Colonic mucosa (tissue), 4 donors: Measurements from ENCODE around the gene ACOXL. TPM values are rescaled to one million over a fixed set of nuclear protein-coding genes. Genes with fewer than 3 reads are reported as not detected.

Experiments used
- DNase-seq: peaks from one replicate; pipeline ENCODE4 v3.0.0-alpha.2; 2020
- H3K27ac ChIP-seq: fragments of 200-600 bp; one replicate; pipeline ENCODE4 v1.8.0; 2021
- H3K27me3 ChIP-seq: fragments of 200-600 bp; one replicate; pipeline ENCODE4 v1.8.0; 2021
- H3K36me3 ChIP-seq: fragments of 200-600 bp; one replicate; pipeline ENCODE4 v1.8.0; 2021
- H3K4me1 ChIP-seq: fragments of 200-600 bp; one replicate; pipeline ENCODE4 v1.8.0; 2021; ENCODE audit warnings: mild to moderate bottlenecking
- H3K4me3 ChIP-seq: fragments of 200-600 bp; one replicate; pipeline ENCODE4 v1.8.0; 2021
- H3K9ac ChIP-seq, 2 donors: one replicate each; pipeline ENCODE4 v1.7.0; 2013; ENCODE audit warnings: control low read depth in 2 of 2, low read depth in 2 of 2, low read length in 2 of 2
- H3K9me3 ChIP-seq: fragments of 200-600 bp; one replicate; pipeline ENCODE4 v1.8.0; 2021
- CTCF ChIP-seq: fragments of 200-600 bp; IDR thresholded peaks from one replicate; pipeline ENCODE4 v1.8.0; 2022; ENCODE audit warnings: antibody characterized with exemption, mild to moderate bottlenecking
- intact Hi-C: fragments of 100-400 bp; cut with DNase I; formaldehyde crosslinking; loops from one replicate; pipeline ENCODE4 v1.14.1; 2022
- total RNA-seq, 2 donors: library from RNA; stranded (reverse); fragmentation: NEBNext Ultra II Directional in 1 of 2; extraction: Animal tissue kit (Norgen Biotek cat#: 25700) in 1 of 2; gene quantifications; one replicate each; pipeline ENCODE4 v1.2.1, GENCODE V29; 2021
- donor health status: healthy.
- donor health status: DM: no; HTN: no; CAD: no.
- donor health status: DM: no; HTN: no; CAD: no.

Gene ACOXL
- total RNA-seq, 2 donors from 2014 or later = 0.32 to 0.82 TPM

- H3K9me3 ChIP-seq = no peaks in the 10 kb centered on the region
These were observed 111.1 kb downstream of the ACOXL start for GRCh38 chr2:110843496-110843895.

GRCh38 chr2:110843959-110844510, 111.7 kb downstream of the ACOXL start:
- DNase-seq = no peak
- H3K9ac ChIP-seq = no peak overlapping the region
- H3K9me3 ChIP-seq = no peaks in the 10 kb centered on the region
- no peaks in the 10 kb centered on the region for H3K4me1 ChIP-seq
- no peaks in the 10 kb centered on the region for H3K27me3 ChIP-seq
- no peaks in the 10 kb centered on the region for H3K36me3 ChIP-seq
- intact Hi-C loops = no loop called here
- no peak for TF ChIP-seq CTCF
- H3K27ac ChIP-seq = no peak overlapping the region
- no peak overlapping the region for H3K4me3 ChIP-seq

More at GRCh38 chr2:110843496-110843895, 111.1 kb downstream of the ACOXL start:
- intact Hi-C loops = no loop called here
- H3K9ac ChIP-seq = no peak overlapping the region
- H3K4me1 ChIP-seq = no peaks in the 10 kb centered on the region
- H3K36me3 ChIP-seq = no peaks in the 10 kb centered on the region
- H3K27ac ChIP-seq = no peak overlapping the region
- no peak overlapping the region for H3K4me3 ChIP-seq
- DNase-seq = no peak
- no peaks in the 10 kb centered on the region for H3K27me3 ChIP-seq
- no peak for TF ChIP-seq CTCF

- H3K4me3 ChIP-seq = no peak overlapping the region
- no peaks in the 10 kb centered on the region for H3K36me3 ChIP-seq
- DNase-seq = no peak
- H3K27ac ChIP-seq = no peak overlapping the region
- H3K27me3 ChIP-seq = no peaks in the 10 kb centered on the region
- H3K9me3 ChIP-seq = no peaks in the 10 kb centered on the region
- TF ChIP-seq CTCF = no peak
- no peak overlapping the region for H3K9ac ChIP-seq
- H3K4me1 ChIP-seq = no peaks in the 10 kb centered on the region
- intact Hi-C loops = no loop called here
These were observed 115.3 kb downstream of the ACOXL start for GRCh38 chr2:110847651-110848050.

- no peaks in the 10 kb centered on the region for H3K4me1 ChIP-seq
- H3K27ac ChIP-seq = no peak overlapping the region
- H3K4me3 ChIP-seq = no peak overlapping the region
- H3K27me3 ChIP-seq = no peaks in the 10 kb centered on the region
- no peak for TF ChIP-seq CTCF
- H3K9ac ChIP-seq = no peak overlapping the region
- H3K36me3 ChIP-seq = no peaks in the 10 kb centered on the region
- intact Hi-C loops = no loop called here
- no peak for DNase-seq
- no peaks in the 10 kb centered on the region for H3K9me3 ChIP-seq
These were observed 115.7 kb downstream of the ACOXL start for GRCh38 chr2:110848071-110848470.

- DNase-seq = no peak
- Histone ChIP-seq H3K4me1 (no peaks in the 10 kb centered on the region), H3K27me3 (no peaks in the 10 kb centered on the region), H3K36me3 (no peaks in the 10 kb centered on the region), H3K4me3 (no peak overlapping the region), H3K9ac (no peak overlapping the region), H3K27ac (no peak overlapping the region), H3K9me3 (no peaks in the 10 kb centered on the region)
- intact Hi-C loops = no loop called here
- no peak for TF ChIP-seq CTCF
These were observed 116.2 kb downstream of the ACOXL start for GRCh38 chr2:110848519-110849030.
